DMS53 (cell line): ENCODE results near the gene SERTAD2.

Source experiments
- DNase-seq: peaks from one replicate; lab custom pipeline; 2025; lab: John Stamatoyannopoulos, UW

The SERTAD2 gene

DNA sequence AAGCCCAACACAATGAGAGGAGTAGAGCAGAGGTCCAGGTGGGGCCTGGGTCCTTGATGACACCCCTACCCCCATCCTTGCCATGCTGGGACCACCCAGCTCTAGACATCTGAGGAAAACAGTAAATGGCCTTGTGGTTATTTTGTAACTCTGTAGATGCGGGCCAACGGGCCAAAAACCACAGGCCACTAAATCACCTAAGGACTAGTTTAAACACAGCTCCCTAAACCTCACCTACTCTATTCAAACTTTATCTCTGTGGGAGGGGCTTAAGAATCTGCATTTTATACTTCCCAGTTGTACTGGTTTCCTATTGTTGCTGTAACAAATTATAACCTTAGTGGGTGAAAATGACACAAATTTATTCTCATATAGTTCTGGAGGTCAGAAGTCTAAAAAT lies 19.0 kb upstream of the SERTAD2 start:
- DNase-seq: no peak

DNA sequence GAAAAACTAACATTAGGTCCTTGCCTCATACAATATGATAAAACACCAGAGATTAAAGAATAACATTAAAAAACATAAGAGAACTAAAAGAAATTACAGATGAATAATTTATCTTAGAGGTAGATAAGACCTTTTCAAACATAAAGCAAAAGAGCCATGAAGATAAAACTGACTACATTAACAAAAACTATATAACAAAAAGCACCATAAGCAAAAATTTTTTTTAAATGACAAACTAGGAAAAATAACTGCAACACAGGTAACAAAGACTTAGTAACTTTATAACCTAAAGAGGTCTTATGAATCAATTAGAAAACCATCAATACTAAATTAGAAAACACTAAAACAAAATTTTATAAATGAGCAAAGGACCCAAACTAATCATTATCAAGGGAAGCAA lies 16.3 kb upstream of the SERTAD2 start:
- no peak for DNase-seq

- DNase-seq: no peak
Measured at GRCh38 chr2:64669288-64669687, 15.6 kb upstream of the SERTAD2 start.

DNA sequence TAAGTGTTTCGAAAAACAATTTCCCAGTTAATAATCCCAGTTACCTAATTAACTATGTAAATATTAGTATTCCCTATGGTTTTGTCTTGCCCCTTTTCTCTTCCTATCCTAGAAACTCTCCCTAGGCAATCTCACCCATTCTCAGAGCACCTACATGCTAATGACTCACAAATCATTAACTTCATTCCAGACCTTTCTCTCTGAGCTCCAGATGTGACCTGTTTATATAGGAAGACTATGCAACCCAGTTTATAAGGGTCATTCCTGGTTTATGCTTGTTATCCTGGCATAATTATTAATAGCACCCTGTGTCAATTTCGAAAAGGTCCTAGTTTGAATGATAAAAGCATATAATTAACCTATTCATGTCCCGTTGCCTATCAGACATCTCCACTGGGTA lies 14.8 kb upstream of the SERTAD2 start:
- DNase-seq: peak; percentile 48

DNA sequence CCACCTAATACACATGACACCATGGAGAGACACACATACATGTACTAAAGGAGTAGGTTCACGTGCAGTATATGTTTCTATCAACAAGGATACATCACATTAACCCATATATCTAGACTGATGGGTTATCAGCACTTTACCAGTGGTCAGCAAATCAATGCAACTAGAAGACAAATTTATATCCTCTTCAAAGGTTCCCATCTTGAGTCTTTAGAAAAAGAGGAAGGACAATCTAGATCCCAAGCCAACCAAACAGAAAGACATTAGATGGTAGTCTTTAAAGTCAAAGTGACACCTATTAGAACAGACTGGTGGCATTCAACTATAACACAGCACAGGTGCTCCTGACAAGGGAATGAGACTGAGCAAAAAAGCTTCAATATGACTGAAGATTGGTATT lies 13.8 kb upstream of the SERTAD2 start:
- DNase-seq: no peak

GRCh38 chr2:64666810-64667438 lies 13.2 kb upstream of the SERTAD2 start:
- no peak for DNase-seq

DNA sequence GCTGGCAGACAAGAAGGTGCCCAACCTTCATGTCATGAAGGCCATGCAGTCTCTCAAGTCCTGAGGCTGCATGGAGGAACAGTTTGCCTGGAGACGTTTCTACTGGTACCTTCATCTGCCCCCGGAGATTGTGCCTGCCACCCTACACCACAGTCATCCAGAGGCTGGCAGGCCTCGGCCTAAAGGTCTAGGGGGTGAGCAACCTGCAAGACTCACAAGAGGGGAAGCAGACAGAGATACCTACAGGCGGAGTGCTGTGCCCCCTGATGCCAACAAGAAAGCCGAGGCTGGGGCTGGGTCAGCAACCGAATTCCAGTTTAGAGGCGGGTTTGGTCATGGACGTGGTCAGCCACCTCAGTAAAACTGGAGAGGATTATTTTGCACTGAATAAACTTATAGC lies 12.0 kb upstream of the SERTAD2 start:
- DNase-seq: no peak

DNA sequence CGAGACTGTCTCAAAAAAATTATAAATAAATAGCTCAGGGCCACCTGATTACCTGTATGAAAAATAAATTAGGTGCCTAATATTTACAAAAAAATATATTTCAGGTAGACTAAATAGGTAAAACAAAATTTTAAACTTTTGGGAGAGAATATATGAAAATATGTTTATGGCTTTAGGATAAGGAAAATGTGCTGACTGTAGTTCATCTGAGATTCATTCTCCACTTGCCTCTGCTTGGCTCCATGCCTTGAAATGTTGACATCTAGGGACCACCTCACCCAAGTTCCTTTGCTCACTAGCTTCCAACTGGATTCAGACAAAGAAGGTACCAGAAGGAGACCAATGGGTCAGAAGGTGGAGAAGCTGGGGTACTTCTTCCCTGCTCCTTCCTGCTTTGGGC lies 9.7 kb upstream of the SERTAD2 start:
- DNase-seq: no peak

- no peak for DNase-seq
Measured at GRCh38 chr2:64661741-64662169, 8.0 kb upstream of the SERTAD2 start.

DNA sequence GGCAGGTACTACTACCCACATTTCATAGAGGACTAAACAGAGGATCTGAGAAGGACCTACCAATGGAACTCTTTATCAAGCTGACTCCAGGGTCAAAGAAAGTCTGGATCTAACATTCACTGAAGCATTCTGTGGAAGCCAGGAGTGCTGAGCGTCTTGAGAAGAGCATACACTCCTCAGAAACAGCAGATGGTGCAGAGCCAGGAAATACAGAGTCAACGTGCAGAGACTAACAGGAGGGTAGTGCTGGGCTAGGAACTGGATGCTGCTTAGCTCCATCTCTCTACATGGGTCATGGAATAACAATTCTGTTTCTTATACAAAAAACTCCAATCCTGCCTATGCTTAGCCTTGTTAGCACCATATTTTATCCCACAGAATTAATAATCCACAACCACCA lies 5.5 kb upstream of the SERTAD2 start:
- DNase-seq: no peak

DNA sequence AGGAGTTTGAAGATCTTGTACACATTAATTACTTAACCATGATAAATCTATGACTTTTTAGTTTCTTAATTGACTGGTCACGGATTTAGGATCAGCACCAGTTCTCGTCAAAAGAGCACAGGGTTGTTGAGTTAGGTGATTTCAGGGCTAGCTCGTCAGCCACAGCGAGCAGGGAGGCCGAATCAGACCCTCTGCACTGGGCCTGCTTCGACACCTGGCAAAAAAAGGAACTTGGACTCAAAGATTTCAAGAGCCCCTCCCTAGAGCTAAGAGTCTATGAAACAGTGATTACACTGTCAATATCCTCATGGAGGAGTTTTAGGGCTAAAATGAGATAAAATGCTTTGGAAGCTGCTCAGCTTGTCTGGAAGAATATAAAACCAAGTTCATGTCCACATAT lies 4.6 kb upstream of the SERTAD2 start:
- no peak for DNase-seq

DNA sequence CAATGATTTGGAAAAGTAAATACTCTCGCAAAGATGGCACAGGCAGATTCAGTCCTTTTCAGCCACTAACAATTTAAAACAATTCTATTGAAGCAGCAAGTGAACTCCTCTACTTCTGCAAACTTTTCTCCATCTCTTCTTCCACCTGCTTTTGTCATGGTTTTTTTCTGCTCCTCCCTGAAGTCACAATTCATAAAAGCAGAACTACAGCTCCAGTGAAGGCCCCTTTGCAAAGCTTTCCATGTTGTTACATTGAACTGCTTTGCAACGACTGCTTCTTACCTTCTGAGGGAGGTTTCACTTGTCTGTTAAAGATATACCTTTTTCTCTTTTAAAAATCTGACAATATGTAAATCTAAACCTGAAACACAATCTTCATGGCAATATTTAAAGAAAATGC lies 3.7 kb upstream of the SERTAD2 start:
- DNase-seq: no peak

GRCh38 chr2:64656379-64656778 lies 2.7 kb upstream of the SERTAD2 start:
- no peak for DNase-seq

GRCh38 chr2:64655873-64656272 lies 2.2 kb upstream of the SERTAD2 start:
- no peak for DNase-seq

DNA sequence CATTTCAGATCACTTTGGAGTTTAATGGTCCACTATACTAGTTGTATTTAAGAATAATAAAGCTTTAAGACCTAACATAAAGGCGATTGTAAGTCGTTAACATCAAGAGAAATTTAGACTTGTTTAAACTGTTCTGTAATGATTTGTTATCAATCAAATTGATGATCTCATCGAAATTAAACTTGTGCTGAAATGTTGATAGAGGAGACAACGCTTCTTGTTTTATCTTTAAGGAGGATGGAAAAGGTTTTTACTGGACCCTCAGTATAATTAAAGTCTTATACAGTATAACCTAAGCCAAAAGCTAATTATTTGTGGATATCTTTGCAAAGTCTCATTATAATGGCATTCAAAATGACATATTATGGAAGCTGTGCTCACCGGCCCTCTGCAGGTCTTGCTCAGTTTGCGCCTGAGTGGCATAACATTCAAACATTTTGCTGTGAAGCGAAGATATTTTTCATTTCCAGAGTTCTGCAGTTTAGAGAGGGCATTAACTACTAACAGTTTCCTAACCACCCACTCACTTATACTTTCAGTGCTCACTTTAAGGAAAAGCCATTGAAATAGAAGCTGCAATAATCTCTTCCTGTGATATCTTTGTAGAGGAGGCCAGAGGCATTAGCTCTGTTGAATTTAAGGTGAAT lies 1.4 kb upstream of the SERTAD2 start:
- DNase-seq: peak; percentile 63

DNA sequence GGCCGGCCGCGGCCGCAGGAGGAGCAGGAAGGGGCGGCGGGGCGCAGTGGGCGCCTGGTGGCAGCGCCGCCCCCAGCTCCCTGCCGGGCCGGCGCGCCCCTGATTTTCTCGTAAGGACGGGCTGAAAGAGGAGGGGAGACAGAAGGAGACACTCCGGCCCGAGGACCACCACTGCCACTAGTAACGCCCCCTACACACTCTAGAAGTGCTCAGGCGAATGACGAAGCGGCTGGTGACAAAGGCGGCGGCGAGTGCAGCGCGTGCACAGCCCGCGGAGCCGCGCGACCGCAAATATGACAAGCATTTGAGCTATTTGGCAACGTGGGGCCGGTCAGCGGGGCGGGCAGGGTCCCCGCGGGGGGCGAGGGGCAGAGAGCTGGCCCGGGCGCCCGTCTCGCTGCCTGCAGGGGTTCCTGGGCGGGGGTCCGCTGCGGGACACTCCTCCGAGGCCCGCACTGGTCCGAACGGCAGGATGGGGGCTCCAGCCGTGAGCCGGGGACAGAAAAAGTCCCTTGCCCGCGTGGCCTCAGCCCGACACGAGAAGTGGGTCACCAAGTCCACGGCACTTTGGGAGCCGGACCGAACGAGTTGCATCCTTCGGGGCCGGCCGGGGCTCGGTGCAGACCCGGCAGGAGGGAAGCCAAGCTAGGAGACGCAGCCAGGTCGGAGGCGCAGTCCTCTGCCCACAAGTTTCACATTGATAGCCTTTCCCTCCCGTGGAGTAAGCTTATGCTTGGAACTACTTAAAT lies 524 bp upstream of the SERTAD2 start:
- peak; percentile 88 for DNase-seq

DNA sequence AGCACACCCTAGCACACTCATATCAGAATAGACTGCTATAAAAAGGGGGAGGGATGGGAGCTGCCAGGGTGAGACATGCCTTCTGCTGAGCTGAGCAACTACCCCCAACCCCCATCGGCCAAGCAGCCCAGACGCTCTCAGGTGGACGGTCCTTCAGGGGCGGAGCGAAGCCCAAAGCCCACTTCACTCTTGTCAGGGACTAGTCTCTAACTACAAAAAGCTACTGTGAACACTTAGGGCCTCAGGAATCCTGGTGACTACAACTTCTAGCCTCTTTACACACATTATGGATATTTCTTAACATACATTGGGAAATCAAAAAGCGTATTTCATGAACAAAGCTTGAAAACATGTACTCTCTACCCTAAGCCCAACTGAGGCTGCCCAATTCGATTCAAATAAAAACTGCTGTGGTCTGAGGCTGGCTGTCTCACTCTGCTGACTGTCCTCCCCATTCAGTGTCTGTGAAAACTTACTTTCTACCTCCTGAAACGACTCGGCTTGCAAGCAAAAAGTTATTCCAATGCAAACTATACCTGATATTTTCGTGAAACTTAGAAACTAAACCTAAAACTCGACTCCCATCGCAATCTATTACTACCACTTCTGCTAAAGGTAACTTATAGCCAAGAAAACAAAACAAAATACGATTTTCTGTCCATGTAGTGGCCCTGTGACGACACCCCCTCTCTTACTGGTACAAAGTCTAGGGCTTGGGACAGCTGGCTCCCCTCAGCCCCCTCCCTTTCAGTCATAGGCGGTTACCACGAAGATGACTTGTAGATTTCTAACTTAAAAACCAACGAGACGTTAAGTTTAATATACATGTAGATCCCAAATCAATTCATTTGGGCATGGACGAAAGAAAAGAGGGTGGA lies 1.2 kb downstream of the SERTAD2 start:
- DNase-seq: peak; percentile 66

- DNase-seq: peak; percentile 17
Measured at GRCh38 chr2:64651590-64651989, 2.1 kb downstream of the SERTAD2 start.

GRCh38 chr2:64650722-64651338 lies 2.9 kb downstream of the SERTAD2 start:
- DNase-seq: peak; percentile 81

- no peak for DNase-seq
Measured at GRCh38 chr2:64650296-64650695, 3.4 kb downstream of the SERTAD2 start.

GRCh38 chr2:64649626-64650025 lies 4.1 kb downstream of the SERTAD2 start:
- DNase-seq: peak; percentile 46

- no peak for DNase-seq
Measured at GRCh38 chr2:64649013-64649484, 4.7 kb downstream of the SERTAD2 start.
